ENCODE data around the gene VWC2.
"Not testable (repeated sequence)": the region's sequence is repeated elsewhere in the genome, so short reads cannot be mapped to it uniquely, and the experiment has no call there.

Gene VWC2

GRCh38 chr7:49850921-49851613, 77.6 kb downstream of the VWC2 start:
- no peak for DNase-seq (ENCODE audit: low spot score)
- TF ChIP-seq CTCF (IDR thresholded peaks at IDR 0.05; ENCODE audit: extremely low read depth, missing control alignments) = no peak

GRCh38 chr7:49851614-49851934, 78.1 kb downstream of the VWC2 start:
- DNase-seq (ENCODE audit: low spot score) = not testable (repeated sequence)

- TF ChIP-seq CTCF (IDR thresholded peaks at IDR 0.05; ENCODE audit: extremely low read depth, missing control alignments) = peak; percentile 61
- peak; percentile 58 for DNase-seq (ENCODE audit: low spot score)
Observed at GRCh38 chr7:49852619-49853462, 79.4 kb downstream of the VWC2 start.

GRCh38 chr7:49855281-49855980, 82.0 kb downstream of the VWC2 start:
- TF ChIP-seq CTCF (IDR thresholded peaks at IDR 0.05; ENCODE audit: extremely low read depth, missing control alignments) = no peak
- DNase-seq (ENCODE audit: low spot score) = no peak

GRCh38 chr7:49860293-49860692, 86.9 kb downstream of the VWC2 start:
- no peak for TF ChIP-seq CTCF (IDR thresholded peaks at IDR 0.05; ENCODE audit: extremely low read depth, missing control alignments)
- DNase-seq (ENCODE audit: low spot score) = no peak

GRCh38 chr7:49866076-49866735, 92.8 kb downstream of the VWC2 start:
- DNase-seq (ENCODE audit: low spot score) = no peak
- no peak for TF ChIP-seq CTCF (IDR thresholded peaks at IDR 0.05; ENCODE audit: extremely low read depth, missing control alignments)

GRCh38 chr7:49866910-49867309, 93.5 kb downstream of the VWC2 start:
- TF ChIP-seq CTCF (IDR thresholded peaks at IDR 0.05; ENCODE audit: extremely low read depth, missing control alignments) = no peak

More at GRCh38 chr7:49866910-49867309, 93.5 kb downstream of the VWC2 start:
- no peak for DNase-seq (ENCODE audit: low spot score)
